Measurements from ENCODE around the gene PCDHB14.
"Not testable (repeated sequence)": the region's sequence is repeated elsewhere in the genome, so short reads cannot be mapped to it uniquely, and the experiment has no call there.

DNA sequence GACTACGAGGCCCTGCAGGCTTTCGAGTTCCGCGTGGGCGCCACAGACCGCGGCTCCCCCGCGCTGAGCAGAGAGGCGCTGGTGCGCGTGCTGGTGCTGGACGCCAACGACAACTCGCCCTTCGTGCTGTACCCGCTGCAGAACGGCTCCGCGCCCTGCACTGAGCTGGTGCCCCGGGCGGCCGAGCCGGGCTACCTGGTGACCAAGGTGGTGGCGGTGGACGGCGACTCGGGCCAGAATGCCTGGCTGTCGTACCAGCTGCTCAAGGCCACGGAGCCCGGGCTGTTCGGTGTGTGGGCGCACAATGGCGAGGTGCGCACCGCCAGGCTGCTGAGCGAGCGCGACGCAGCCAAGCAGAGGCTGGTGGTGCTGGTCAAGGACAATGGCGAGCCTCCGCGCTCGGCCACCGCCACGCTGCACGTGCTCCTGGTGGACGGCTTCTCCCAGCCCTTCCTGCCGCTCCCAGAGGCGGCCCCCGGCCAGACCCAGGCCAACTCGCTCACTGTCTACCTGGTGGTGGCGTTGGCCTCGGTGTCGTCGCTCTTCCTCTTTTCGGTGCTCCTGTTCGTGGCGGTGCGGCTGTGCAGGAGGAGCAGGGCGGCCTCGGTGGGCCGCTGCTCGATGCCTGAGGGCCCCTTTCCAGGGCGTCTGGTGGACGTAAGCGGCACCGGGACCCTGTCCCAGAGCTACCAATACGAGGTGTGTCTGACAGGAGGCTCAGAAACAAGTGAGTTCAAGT is 38.9 kb upstream of the PCDHB14 start:
- TF ChIP-seq, protein P1, sequence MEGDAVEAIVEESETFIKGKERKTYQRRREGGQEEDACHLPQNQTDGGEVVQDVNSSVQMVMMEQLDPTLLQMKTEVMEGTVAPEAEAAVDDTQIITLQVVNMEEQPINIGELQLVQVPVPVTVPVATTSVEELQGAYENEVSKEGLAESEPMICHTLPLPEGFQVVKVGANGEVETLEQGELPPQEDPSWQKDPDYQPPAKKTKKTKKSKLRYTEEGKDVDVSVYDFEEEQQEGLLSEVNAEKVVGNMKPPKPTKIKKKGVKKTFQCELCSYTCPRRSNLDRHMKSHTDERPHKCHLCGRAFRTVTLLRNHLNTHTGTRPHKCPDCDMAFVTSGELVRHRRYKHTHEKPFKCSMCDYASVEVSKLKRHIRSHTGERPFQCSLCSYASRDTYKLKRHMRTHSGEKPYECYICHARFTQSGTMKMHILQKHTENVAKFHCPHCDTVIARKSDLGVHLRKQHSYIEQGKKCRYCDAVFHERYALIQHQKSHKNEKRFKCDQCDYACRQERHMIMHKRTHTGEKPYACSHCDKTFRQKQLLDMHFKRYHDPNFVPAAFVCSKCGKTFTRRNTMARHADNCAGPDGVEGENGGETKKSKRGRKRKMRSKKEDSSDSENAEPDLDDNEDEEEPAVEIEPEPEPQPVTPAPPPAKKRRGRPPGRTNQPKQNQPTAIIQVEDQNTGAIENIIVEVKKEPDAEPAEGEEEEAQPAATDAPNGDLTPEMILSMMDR (IDR thresholded peaks at IDR 0.05) = not testable (repeated sequence)
- not testable (repeated sequence) for TF ChIP-seq SIN3A (IDR thresholded peaks at IDR 0.05; ENCODE audit: borderline replicate concordance, insufficient read depth, low read depth, low read length); POLR2AphosphoS5 (IDR thresholded peaks at IDR 0.05; ENCODE audit: low read depth, low read length); TCF7L2 (IDR thresholded peaks at IDR 0.05; ENCODE audit: low read depth, low read length)
- TF ChIP-seq, protein P2, sequence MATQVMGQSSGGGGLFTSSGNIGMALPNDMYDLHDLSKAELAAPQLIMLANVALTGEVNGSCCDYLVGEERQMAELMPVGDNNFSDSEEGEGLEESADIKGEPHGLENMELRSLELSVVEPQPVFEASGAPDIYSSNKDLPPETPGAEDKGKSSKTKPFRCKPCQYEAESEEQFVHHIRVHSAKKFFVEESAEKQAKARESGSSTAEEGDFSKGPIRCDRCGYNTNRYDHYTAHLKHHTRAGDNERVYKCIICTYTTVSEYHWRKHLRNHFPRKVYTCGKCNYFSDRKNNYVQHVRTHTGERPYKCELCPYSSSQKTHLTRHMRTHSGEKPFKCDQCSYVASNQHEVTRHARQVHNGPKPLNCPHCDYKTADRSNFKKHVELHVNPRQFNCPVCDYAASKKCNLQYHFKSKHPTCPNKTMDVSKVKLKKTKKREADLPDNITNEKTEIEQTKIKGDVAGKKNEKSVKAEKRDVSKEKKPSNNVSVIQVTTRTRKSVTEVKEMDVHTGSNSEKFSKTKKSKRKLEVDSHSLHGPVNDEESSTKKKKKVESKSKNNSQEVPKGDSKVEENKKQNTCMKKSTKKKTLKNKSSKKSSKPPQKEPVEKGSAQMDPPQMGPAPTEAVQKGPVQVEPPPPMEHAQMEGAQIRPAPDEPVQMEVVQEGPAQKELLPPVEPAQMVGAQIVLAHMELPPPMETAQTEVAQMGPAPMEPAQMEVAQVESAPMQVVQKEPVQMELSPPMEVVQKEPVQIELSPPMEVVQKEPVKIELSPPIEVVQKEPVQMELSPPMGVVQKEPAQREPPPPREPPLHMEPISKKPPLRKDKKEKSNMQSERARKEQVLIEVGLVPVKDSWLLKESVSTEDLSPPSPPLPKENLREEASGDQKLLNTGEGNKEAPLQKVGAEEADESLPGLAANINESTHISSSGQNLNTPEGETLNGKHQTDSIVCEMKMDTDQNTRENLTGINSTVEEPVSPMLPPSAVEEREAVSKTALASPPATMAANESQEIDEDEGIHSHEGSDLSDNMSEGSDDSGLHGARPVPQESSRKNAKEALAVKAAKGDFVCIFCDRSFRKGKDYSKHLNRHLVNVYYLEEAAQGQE (IDR thresholded peaks at IDR 0.05; ENCODE audit: insufficient read depth in 1 of 2, low read depth in 2 of 2, low read length in 1 of 2) = not testable (repeated sequence)

All from Panc1 (cell line).